ENCODE data around the gene HEATR9.

- TF ChIP-seq POLR2A (IDR thresholded peaks at IDR 0.05), result no peak
- TF ChIP-seq CTCF (IDR thresholded peaks at IDR 0.05), result no peak
- TF ChIP-seq POLR2AphosphoS5 (IDR thresholded peaks at IDR 0.05), result no peak
These were observed 56.2 kb downstream of the HEATR9 start for GRCh38 chr17:35812456-35812855.

Measured in prostate gland (tissue), 2 donors.